Renal cortical epithelial cell (primary cell): ENCODE data around the gene SLC49A3. TPM values are rescaled to one million over a fixed set of nuclear protein-coding genes. Genes with fewer than 3 reads are reported as not detected.

Source experiments
- DNase-seq: peaks from one replicate; pipeline ENCODE4 v3.0.0-alpha.2; 2011; ENCODE audit warnings: low read depth
- total RNA-seq: library from RNA; depleted of rRNA; stranded (reverse); fragments of >200 nt; gene quantifications from 2 replicates; pipeline ENCODE4 v1.2.3, GENCODE V29; 2014

Gene SLC49A3
- total RNA-seq, 1 donor from 2014 or later = 3.7 TPM

GRCh38 chr4:633406-633805 is 55.5 kb downstream of the SLC49A3 start:
- no peak for DNase-seq

- DNase-seq = no peak
These were observed 56.0 kb downstream of the SLC49A3 start for GRCh38 chr4:632926-633325.

- no peak for DNase-seq
These were observed 56.7 kb downstream of the SLC49A3 start for GRCh38 chr4:632196-632790.

Other genes starting within 250 kb of the SLC49A3 start
- 17.5 and 47.5 TPM in 2 replicates for gene ZNF721, start 190.0 kb downstream of the SLC49A3 start, total RNA-seq
- gene PIGG, start 189.9 kb downstream of the SLC49A3 start, total RNA-seq = 40.3 and 66.2 TPM in 2 replicates
- not detected in 2 replicates for gene TMEM271, start 112.9 kb downstream of the SLC49A3 start, total RNA-seq
- gene PDE6B, start 63.6 kb downstream of the SLC49A3 start, total RNA-seq = 11.2 and 21.7 TPM in 2 replicates
- 41.5 and 81.3 TPM in 2 replicates for gene ATP5ME, start 14.9 kb downstream of the SLC49A3 start, total RNA-seq
- gene MYL5, start 14.6 kb downstream of the SLC49A3 start, total RNA-seq = 6.4 and 10.3 TPM in 2 replicates
- 34.7 and 86.6 TPM in 2 replicates for gene PCGF3, start 16.7 kb upstream of the SLC49A3 start, total RNA-seq
- gene CPLX1, start 137.0 kb upstream of the SLC49A3 start, total RNA-seq = under 0.01 and 0.15 TPM in 2 replicates
- gene GAK, start 243.2 kb upstream of the SLC49A3 start, total RNA-seq = 77.4 and 78.6 TPM in 2 replicates
- 2.3 and 12.1 TPM in 2 replicates for gene TMEM175, start 243.3 kb upstream of the SLC49A3 start, total RNA-seq